GM19455 (cell line): ENCODE results near the gene KRTAP19-4.
"Not testable (repeated sequence)": the region's sequence is repeated elsewhere in the genome, so short reads cannot be mapped to it uniquely, and the experiment has no call there.

Experiments
- ATAC-seq: cut with Tn5 transposase; IDR thresholded peaks from one replicate; pipeline ENCODE4 v1.9.1; 2021; ENCODE audit not compliant: unreplicated experiment

The KRTAP19-4 gene, protein sequence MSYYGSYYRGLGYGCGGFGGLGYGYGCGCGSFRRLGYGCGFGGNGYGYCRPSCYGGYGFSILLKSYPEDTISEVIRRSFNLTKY

GRCh38 chr21:30497065-30497464, at the start of gene KRTAP19-4:
TSS of gene KRTAP19-4 (minus strand) at chr21:30497165. CDS start at chr21:30497110, 55 bp downstream.
- no peak for ATAC-seq

DNA sequence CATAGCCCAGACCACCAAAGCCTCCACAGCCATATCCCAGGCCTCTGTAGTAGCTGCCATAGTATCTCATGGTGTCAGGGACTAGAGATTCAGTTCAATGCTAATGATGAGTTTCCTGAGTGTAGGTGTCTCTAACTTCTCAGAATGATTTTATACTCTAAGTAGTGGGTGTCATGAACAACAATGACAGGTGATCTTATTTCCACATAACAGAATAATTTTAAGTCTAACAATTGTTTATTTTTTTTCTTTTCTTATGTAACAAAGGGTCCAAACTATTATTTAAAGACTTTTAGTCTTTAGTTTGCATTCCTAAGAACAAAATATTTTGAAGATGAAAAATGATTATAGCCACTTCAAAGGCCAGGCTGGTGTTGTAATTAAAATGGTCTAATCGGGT, 44.8 kb upstream of the KRTAP19-4 start, which contains the start of gene KRTAP19-6:
Gene KRTAP19-6 (minus strand): TSS at position 101 of the 400 bp plus-strand sequence. CDS start 31 bp downstream, at position 70.
- ATAC-seq, result no peak

- no peak for ATAC-seq
These were observed 21.9 kb upstream of the KRTAP19-4 start for GRCh38 chr21:30518876-30519275.

DNA sequence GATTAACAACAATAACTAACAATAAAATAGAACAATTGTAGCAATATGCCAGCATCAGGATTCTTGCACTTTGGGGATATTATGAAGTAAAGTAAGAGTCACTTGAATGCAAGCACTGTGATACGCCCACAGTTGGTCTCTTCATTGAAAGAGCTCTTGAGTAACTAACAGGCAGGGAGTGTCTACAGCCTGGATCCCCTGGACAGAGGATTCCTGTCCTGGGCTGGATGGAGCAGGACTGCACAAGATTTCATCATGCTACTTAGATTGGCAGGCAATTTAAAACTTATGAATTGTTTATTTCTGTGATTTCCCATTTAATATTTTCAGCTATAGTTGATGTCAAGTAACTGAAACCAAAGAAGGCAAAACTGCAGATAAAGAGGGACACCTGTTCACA, 18.7 kb upstream of the KRTAP19-4 start:
- ATAC-seq, result no peak

GRCh38 chr21:30505621-30506205, 8.7 kb upstream of the KRTAP19-4 start:
- ATAC-seq, result not testable (repeated sequence)

DNA sequence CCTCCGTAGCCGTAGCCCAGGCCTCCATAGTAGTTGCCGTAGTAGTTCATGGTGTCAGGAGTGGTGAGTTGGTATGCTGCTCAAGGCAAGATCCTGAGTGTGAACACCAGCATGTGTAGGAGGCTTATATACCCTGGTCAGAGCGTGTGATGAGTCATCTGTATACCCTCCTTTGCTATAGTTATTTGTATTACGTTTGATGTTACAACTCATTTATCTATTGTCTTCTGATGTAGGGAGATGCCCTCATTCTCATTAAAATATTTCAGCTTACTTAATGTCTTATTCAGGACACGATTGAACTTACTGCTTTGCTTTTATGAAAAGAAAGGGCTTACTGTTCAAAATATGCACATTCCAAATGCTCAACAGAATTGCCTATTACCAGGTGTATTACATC, 5.1 kb upstream of the KRTAP19-4 start, which contains the start of gene KRTAP19-5:
Gene KRTAP19-5 (minus strand): TSS at position 101 of the 400 bp plus-strand sequence. CDS start 51 bp downstream, at position 50.
- no peak for ATAC-seq

- no peak for ATAC-seq
These were observed 5.0 kb downstream of the KRTAP19-4 start, which contains the start of gene KRTAP19-3 for GRCh38 chr21:30491963-30492428. TSS of gene KRTAP19-3 (minus strand) at chr21:30492013. CDS start at chr21:30491957, 56 bp downstream.

DNA sequence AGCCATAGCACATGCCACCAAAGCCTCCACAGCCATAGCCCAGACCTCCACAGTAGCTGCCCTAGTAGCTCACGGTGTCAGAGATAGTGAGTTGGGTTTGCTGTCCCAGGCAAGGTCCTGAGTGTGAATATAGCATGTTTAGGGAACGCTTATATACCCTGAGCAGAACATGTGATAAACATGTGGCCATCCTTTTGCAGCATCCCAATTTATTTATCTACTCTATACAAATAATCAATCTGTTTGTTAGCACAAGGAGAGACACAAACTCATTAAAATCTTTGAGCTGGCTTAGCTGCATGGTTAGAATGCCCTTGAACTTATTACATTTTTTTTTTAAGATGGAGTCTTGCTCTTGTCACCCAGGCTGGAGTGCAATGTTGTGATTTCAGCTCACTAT, 9.6 kb downstream of the KRTAP19-4 start, which contains the start of gene KRTAP19-2:
Gene KRTAP19-2 (minus strand): TSS at position 101 of the 400 bp plus-strand sequence. CDS start 88 bp downstream, at position 13.
- ATAC-seq, result no peak

- no peak for ATAC-seq
These were observed 10.8 kb downstream of the KRTAP19-4 start for GRCh38 chr21:30486180-30486579.

DNA sequence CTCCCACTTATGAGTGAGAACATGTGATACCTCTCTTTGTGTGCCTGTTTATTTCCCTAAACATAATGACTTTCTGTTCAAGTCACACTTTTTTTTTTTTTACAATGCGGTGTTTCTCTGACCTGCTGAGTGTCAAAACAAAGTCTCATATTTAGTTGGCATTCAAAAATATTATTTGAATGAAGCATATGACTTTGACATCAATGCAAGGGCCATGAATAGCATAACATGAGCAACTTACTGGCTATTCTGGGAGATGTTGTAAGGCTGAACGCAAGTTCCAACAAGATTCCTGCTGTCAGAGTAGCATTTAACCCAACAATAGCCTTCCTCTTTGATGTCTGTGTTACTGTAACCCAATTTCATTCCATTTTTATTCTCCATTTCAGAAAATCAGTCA, 14.8 kb downstream of the KRTAP19-4 start:
- no peak for ATAC-seq

DNA sequence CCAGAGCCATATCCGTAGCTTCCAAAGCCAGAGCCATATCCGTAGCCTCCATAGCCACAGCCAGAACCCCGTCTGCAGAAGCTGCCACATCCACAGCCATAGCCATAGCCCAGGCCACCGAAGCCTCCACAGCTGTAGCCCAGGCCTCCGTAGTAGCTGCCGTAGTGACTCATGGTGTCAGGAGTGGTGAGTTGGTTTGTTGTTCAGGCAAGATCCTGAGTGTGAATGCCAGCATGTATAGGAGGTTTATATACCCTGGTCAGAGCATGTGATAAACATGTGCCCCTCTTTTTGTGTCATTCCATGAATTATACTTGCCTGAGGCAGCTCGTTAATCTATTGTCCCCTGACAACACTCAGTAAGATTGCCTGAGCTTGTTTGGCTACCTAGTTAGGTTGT, 16.8 kb downstream of the KRTAP19-4 start, which contains the start of gene KRTAP19-1:
Gene KRTAP19-1 (minus strand): TSS at position 223 of the 400 bp plus-strand sequence. CDS start 50 bp downstream, at position 173.
- no peak for ATAC-seq

DNA sequence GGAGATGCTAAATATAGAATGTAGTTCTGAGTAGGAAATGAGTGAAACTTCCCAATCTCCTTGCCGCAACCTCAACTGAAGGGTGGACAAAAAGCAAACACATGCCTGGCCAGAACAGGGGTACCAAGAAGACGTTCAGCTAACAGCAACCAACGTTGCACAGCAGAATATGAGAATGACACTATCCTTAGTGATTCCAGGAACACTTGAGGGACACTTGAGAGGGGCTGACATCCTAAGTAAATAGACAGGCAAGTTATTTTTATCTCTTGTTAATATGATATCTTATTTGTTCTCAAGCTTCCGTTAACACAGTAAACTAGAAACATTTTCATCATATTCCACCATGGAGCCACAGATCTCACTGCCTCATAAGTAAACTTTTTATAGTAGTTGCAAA, 17.7 kb downstream of the KRTAP19-4 start:
- ATAC-seq, result no peak

DNA sequence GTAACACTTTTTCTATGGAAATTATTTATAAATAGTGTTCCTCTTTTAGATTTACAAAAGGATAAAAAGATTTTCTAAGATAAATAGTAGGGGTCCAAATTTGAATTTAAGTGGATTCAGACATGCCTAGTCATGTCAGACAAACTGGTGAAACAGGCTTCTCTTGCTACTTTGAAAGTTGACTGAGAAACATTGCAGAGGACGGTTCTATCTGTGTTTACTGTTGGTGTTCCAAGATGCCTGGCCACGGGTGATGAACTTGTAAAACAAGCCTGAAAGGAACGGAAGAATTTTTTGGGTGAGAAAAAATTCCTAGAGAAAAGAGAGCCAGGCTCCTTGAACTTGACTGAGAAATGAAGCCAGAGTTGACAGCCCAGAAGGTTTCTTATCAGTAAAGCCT, 19.0 kb downstream of the KRTAP19-4 start:
- no peak for ATAC-seq

- ATAC-seq, result no peak
These were observed 27.9 kb downstream of the KRTAP19-4 start for GRCh38 chr21:30468900-30469714.

GRCh38 chr21:30463713-30464112, 33.3 kb downstream of the KRTAP19-4 start:
- no peak for ATAC-seq

DNA sequence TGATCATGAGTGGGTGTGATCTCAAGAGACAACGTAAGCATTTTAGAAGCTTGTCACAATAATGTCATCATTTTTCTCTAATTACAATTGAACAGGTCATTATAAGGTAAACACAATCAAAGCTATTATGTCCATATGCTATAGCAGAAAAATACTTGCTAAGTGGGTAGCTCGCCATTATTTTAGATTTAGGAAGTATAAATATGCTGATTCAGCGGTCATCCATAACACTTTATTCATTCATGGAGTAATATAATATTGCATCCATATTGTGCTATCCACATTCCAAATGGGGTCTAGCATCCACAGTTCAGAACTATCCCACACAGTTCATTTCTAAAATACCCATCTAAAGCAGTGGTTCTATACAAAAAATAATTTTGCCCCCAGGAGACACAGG, 48.5 kb downstream of the KRTAP19-4 start:
- ATAC-seq, result no peak

- ATAC-seq, result no peak
These were observed 49.9 kb downstream of the KRTAP19-4 start for GRCh38 chr21:30447056-30447455.
